ENCODE data around the gene PTGIR.

DNA sequence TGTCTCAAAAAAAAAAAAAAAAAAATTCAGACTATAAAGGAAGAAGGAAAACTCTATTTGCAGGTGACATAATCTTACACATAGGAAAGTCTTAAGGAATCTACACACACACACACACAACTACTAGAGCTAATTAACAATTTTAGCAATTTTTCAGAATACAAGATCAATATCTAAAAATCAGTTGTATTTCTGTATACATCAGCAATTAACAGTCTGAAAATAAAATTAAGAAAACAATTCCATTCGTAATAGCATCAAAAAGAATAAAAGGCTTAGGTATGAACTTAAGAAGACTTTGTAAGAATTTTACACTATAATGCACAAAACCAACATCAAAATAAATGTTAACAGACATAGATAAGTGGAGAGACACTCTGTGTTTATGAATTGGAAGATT is 39.4 kb downstream of the PTGIR start:
- TF ChIP-seq, protein P1, sequence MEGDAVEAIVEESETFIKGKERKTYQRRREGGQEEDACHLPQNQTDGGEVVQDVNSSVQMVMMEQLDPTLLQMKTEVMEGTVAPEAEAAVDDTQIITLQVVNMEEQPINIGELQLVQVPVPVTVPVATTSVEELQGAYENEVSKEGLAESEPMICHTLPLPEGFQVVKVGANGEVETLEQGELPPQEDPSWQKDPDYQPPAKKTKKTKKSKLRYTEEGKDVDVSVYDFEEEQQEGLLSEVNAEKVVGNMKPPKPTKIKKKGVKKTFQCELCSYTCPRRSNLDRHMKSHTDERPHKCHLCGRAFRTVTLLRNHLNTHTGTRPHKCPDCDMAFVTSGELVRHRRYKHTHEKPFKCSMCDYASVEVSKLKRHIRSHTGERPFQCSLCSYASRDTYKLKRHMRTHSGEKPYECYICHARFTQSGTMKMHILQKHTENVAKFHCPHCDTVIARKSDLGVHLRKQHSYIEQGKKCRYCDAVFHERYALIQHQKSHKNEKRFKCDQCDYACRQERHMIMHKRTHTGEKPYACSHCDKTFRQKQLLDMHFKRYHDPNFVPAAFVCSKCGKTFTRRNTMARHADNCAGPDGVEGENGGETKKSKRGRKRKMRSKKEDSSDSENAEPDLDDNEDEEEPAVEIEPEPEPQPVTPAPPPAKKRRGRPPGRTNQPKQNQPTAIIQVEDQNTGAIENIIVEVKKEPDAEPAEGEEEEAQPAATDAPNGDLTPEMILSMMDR (conservative IDR thresholded peaks at IDR 0.05 in 1 of 2, IDR thresholded peaks at IDR 0.05 in 1 of 2; ENCODE audit: low read depth in 1 of 2, low read length in 2 of 2) = no peak
- TF ChIP-seq EZH2 (IDR thresholded peaks at IDR 0.05; ENCODE audit: low read length, missing control alignments) = no peak
